HL-60 (cell line): ENCODE measurements around the gene CARD9.
"Not testable (repeated sequence)": the region's sequence is repeated elsewhere in the genome, so short reads cannot be mapped to it uniquely, and the experiment has no call there.

ENCODE experiments used
- DNase-seq, 2 experiments: peaks; one replicate each; pipeline ENCODE4 v3.0.0-alpha.2; 2010 to 2020; ENCODE audit warnings: low read depth in 1 of 2, low spot score in 1 of 2
- H3K27ac ChIP-seq: fragments of 250-450 bp; sonication (Bioruptor Pico); replicated peaks from 2 replicates; pipeline ENCODE4 v1.5.1; 2020; ENCODE audit warnings: mild to moderate bottlenecking, moderate library complexity
- H3K27me3 ChIP-seq: fragments of 250-450 bp; sonication (Bioruptor Pico); 2 replicates; pipeline ENCODE4 v1.5.1; 2021; ENCODE audit warnings: mild to moderate bottlenecking, moderate library complexity; ENCODE audit not compliant: insufficient read depth, poor library complexity, severe bottlenecking
- H3K4me3 ChIP-seq: replicated peaks from 2 replicates; pipeline ENCODE4 v1.5.1; 2011; ENCODE audit warnings: mild to moderate bottlenecking, control low read depth, low read length; ENCODE audit not compliant: insufficient read depth
- GABPA ChIP-seq: IDR thresholded peaks from 2 replicates; pipeline ENCODE4 v1.6.1; 2012; ENCODE audit warnings: low read depth
- POLR2AphosphoS5 ChIP-seq: IDR thresholded peaks from 2 replicates; pipeline ENCODE4 v1.6.1; 2012; ENCODE audit warnings: low read depth
- REST ChIP-seq: IDR thresholded peaks from 2 replicates; pipeline ENCODE4 v1.6.1; 2012; ENCODE audit warnings: low read depth; ENCODE audit not compliant: insufficient replicate concordance
- SPI1 ChIP-seq: IDR thresholded peaks from 2 replicates; pipeline ENCODE4 v1.6.1; 2012; ENCODE audit warnings: low read depth, mild to moderate bottlenecking, borderline replicate concordance
- TF ChIP-seq, protein P1 (sequence below): IDR thresholded peaks from one replicate; pipeline ENCODE4 v1.5.1; 2011; ENCODE audit warnings: low read length, control low read depth, inconsistent platforms; ENCODE audit not compliant: insufficient read depth

CARD9 gene

GRCh38 chr9:136409557-136410455, 36.3 kb upstream of the CARD9 start:
- Histone ChIP-seq H3K27me3 (no peaks in the 10 kb centered on the region), H3K27ac (peak overlapping the region; percentile 71), H3K4me3 (peak overlapping the region; percentile 66)
- peak; percentile 37 to 52 for DNase-seq
- TF ChIP-seq, protein P1, sequence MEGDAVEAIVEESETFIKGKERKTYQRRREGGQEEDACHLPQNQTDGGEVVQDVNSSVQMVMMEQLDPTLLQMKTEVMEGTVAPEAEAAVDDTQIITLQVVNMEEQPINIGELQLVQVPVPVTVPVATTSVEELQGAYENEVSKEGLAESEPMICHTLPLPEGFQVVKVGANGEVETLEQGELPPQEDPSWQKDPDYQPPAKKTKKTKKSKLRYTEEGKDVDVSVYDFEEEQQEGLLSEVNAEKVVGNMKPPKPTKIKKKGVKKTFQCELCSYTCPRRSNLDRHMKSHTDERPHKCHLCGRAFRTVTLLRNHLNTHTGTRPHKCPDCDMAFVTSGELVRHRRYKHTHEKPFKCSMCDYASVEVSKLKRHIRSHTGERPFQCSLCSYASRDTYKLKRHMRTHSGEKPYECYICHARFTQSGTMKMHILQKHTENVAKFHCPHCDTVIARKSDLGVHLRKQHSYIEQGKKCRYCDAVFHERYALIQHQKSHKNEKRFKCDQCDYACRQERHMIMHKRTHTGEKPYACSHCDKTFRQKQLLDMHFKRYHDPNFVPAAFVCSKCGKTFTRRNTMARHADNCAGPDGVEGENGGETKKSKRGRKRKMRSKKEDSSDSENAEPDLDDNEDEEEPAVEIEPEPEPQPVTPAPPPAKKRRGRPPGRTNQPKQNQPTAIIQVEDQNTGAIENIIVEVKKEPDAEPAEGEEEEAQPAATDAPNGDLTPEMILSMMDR: no peak

GRCh38 chr9:136407911-136408310, 34.4 kb upstream of the CARD9 start:
- H3K27ac ChIP-seq: no peak overlapping the region

DNA sequence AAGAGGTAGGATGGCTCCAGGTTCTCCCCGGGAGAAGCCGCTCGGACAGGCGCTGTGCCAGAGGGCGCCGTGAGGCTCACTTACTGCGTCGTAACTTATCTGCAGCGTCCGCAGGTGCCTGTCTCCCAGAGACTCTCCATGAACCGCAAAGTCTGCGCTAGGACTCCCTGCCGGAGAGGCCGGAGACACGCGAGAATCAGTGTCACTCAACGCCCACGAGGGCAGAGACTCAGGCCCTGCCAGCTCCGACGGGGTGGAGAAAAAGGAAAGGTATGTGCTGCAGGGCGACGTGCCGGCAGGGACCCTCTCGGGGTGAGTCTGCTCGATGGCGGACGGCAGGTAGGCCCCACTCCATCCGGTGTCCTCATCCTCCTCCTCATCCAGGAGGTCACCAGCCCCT, 33.6 kb upstream of the CARD9 start:
- H3K27me3 ChIP-seq, H3K4me3 ChIP-seq, DNase-seq, H3K27ac ChIP-seq: not testable (repeated sequence)

More at GRCh38 chr9:136407911-136408310, 34.4 kb upstream of the CARD9 start:
- Histone ChIP-seq H3K27me3 (no peaks in the 10 kb centered on the region), H3K4me3 (no peak overlapping the region)
- no peak for TF ChIP-seq SPI1
- no peak for TF ChIP-seq REST
- TF ChIP-seq, protein P1: no peak
- no peak for TF ChIP-seq POLR2AphosphoS5
- TF ChIP-seq GABPA: no peak
- no peak for DNase-seq

GRCh38 chr9:136405904-136406303, 32.4 kb upstream of the CARD9 start:
- not testable (repeated sequence) for H3K27ac ChIP-seq, H3K27me3 ChIP-seq, H3K4me3 ChIP-seq, DNase-seq

GRCh38 chr9:136405481-136405880, 32.0 kb upstream of the CARD9 start:
- no peaks in the 10 kb centered on the region for H3K27me3 ChIP-seq
- TF ChIP-seq GABPA (no peak), POLR2AphosphoS5 (no peak), SPI1 (no peak), REST (no peak)
- TF ChIP-seq, protein P1: no peak
- DNase-seq: no peak
- H3K27ac ChIP-seq: no peak overlapping the region
- no peak overlapping the region for H3K4me3 ChIP-seq
